ENCODE measurements around the gene PSME4.
"Not testable (repeated sequence)": the region's sequence is repeated elsewhere in the genome, so short reads cannot be mapped to it uniquely, and the experiment has no call there.

GRCh38 chr2:53961478-53962216 is 9.1 kb downstream of the PSME4 start:
- TF ChIP-seq EP300 (IDR thresholded peaks at IDR 0.05; ENCODE audit: low read depth); CTCF (IDR thresholded peaks at IDR 0.05): not testable (repeated sequence)
